HepG2 (cell line): Measurements from ENCODE around the gene GAS5. TPM values are rescaled to one million over a fixed set of nuclear protein-coding genes. Genes with fewer than 3 reads are reported as not detected.

ENCODE experiments used
- CENPX ChIP-seq: sonication (generic); formaldehyde crosslinking; IDR thresholded peaks from 2 replicates; pipeline ENCODE4 v1.9.0; 2021; ENCODE audit warnings: mild to moderate bottlenecking, missing genetic modification reagents, moderate library complexity
- DNMT3B ChIP-seq: conservative IDR thresholded peaks from 2 replicates; pipeline ENCODE4 v1.6.1; 2016; ENCODE audit warnings: missing biosample characterization, control low read depth
- ETV6 ChIP-seq: sonication (generic); formaldehyde crosslinking; conservative IDR thresholded peaks from 2 replicates; pipeline ENCODE4 v1.4.0; 2020; ENCODE audit warnings: missing genetic modification reagents
- GFI1 ChIP-seq: sonication (generic); formaldehyde crosslinking; IDR thresholded peaks from 2 replicates; pipeline ENCODE4 v1.5.0; 2020; ENCODE audit warnings: missing genetic modification reagents, mild to moderate bottlenecking, borderline replicate concordance
- HDAC6 ChIP-seq: fragments of 200-600 bp; sonication (generic); IDR thresholded peaks from 2 replicates; pipeline ENCODE4 v1.7.0; 2017; ENCODE audit warnings: mild to moderate bottlenecking, antibody characterized with exemption, low read length, low read depth
- IKZF1 ChIP-seq: fragments of 450-650 bp; IDR thresholded peaks from 2 replicates; pipeline ENCODE4 v1.7.1; 2016
- JUNB ChIP-seq: sonication (generic); formaldehyde crosslinking; IDR thresholded peaks from 2 replicates; pipeline ENCODE4 v1.8.0; 2022; ENCODE audit warnings: missing genetic modification reagents, mild to moderate bottlenecking, borderline replicate concordance
- KLF15 ChIP-seq: sonication (generic); formaldehyde crosslinking; IDR thresholded peaks from 2 replicates; pipeline ENCODE4 v1.8.1; 2023; ENCODE audit warnings: borderline replicate concordance, mild to moderate bottlenecking, inconsistent platforms, missing genetic modification reagents, mixed read lengths
- PPARG ChIP-seq: conservative IDR thresholded peaks from 2 replicates; pipeline ENCODE4 v1.6.1; 2016; ENCODE audit warnings: missing biosample characterization, missing genetic modification reagents
- TBL1XR1 ChIP-seq: fragments of 150-350 bp; IDR thresholded peaks from 2 replicates; pipeline ENCODE4 v1.6.1; 2014; ENCODE audit warnings: borderline replicate concordance, low read length; ENCODE audit not compliant: partially characterized antibody
- ZFYVE20 ChIP-seq: sonication (generic); formaldehyde crosslinking; IDR thresholded peaks from 2 replicates; pipeline ENCODE4 v1.8.0; 2023; ENCODE audit warnings: low read depth, mild to moderate bottlenecking, moderate library complexity, missing genetic modification reagents, borderline replicate concordance
- ZNF180 ChIP-seq: sonication (generic); formaldehyde crosslinking; IDR thresholded peaks from 2 replicates; pipeline ENCODE4 v1.4.0; 2020; ENCODE audit warnings: low read depth, missing genetic modification reagents, borderline replicate concordance
- ZNF552 ChIP-seq: sonication (generic); formaldehyde crosslinking; IDR thresholded peaks from 2 replicates; pipeline ENCODE4 v1.9.0; 2022; ENCODE audit warnings: missing genetic modification reagents, mild to moderate bottlenecking, borderline replicate concordance
- ZNF589 ChIP-seq: sonication (generic); formaldehyde crosslinking; conservative IDR thresholded peaks from 2 replicates; pipeline ENCODE4 v1.8.0; 2022; ENCODE audit warnings: mild to moderate bottlenecking, moderate library complexity, missing genetic modification reagents
- ZNF737 ChIP-seq: sonication (generic); formaldehyde crosslinking; IDR thresholded peaks from 2 replicates; pipeline ENCODE4 v1.5.0; 2020; ENCODE audit warnings: missing genetic modification reagents, mild to moderate bottlenecking, borderline replicate concordance
- ZSCAN9 ChIP-seq: IDR thresholded peaks from 2 replicates; pipeline ENCODE4 v1.6.1; 2016; ENCODE audit warnings: borderline replicate concordance
- polyA plus RNA-seq, 8 experiments: library from polyadenylated mRNA; depleted of rRNA in 3 of 8; stranded (reverse) in 7 of 8; unstranded in 1 of 8; fragments of >200 nt; fragmentation: Illumina TruSeq in 4 of 8; extraction: Trizol in 4 of 8; gene quantifications; 2 replicates each; pipeline versions ENCODE4 v1.2.1 to v1.2.3, GENCODE V29; 2011 to 2016; ENCODE audit warnings: low read depth in 4 of 8, missing spikeins in 1 of 8, mixed read lengths in 1 of 8; ENCODE audit not compliant: insufficient read depth in 1 of 8
- total RNA-seq, 5 experiments: library from RNA; depleted of rRNA; stranded (reverse); fragments of >200 nt; fragmentation: Illumina TruSeq; extraction: Trizol; gene quantifications; 2 replicates each; pipeline ENCODE4 v1.2.3, GENCODE V29; 2016; ENCODE audit warnings: low read depth in 1 of 5
- TF ChIP-seq, protein P1 (sequence below): IDR thresholded peaks from 2 replicates; pipeline ENCODE4 v1.6.1; 2018; ENCODE audit warnings: missing genetic modification reagents
- TF ChIP-seq, protein P2 (sequence below): sonication (generic); formaldehyde crosslinking; IDR thresholded peaks from 2 replicates; pipeline ENCODE4 v1.4.0; 2020; ENCODE audit warnings: missing genetic modification reagents
- TF ChIP-seq, protein P3 (sequence below): sonication (generic); formaldehyde crosslinking; IDR thresholded peaks from 2 replicates; pipeline ENCODE4 v1.8.1; 2023; ENCODE audit warnings: mild to moderate bottlenecking, moderate library complexity, missing genetic modification reagents
- TF ChIP-seq, protein P4 (sequence below): sonication (generic); formaldehyde crosslinking; IDR thresholded peaks from 2 replicates; pipeline ENCODE4 v1.8.1; 2023; ENCODE audit warnings: mild to moderate bottlenecking, missing genetic modification reagents
- TF ChIP-seq, protein P5 (sequence below): sonication (generic); formaldehyde crosslinking; IDR thresholded peaks from 2 replicates; pipeline ENCODE4 v1.5.1; 2020; ENCODE audit warnings: mild to moderate bottlenecking, missing genetic modification reagents, borderline replicate concordance
- TF ChIP-seq, protein P6 (sequence below): sonication (generic); formaldehyde crosslinking; IDR thresholded peaks from 2 replicates; pipeline ENCODE4 v1.8.0; 2022; ENCODE audit warnings: low read depth, missing genetic modification reagents

GAS5 gene
- total and polyA plus RNA-seq, 2 of the 13 experiments (the other 11 are each of a cell fraction or from before 2014, with no cell fraction given): 352 to 738 TPM

DNA sequence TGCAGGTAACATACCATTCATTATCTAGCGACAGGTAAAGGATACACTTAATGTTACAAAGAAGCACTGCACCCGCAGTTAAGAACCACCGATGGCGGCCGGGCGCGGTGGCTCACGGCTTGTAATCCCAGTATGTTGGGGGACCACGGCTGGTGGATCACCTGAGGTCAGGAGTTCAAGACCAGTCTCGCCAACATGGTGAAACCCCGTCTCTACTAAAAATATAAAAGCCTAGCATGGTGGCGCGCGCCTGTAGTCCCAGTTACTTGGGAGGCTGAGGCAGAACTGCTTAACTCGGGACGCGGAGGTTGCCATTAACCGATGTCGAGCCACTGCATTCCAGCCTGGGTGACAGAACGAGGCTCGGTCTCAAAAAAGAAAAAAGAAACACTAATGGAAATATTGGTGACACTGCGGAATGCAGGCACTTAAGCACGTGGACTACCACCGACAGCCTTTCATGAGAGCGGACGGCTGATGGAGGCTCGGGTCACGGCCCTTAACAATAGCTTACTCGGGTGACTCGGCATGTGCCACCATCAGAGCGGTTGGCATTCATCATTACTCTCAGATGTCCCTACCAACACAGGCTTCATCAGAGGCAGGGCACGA is 542 bp downstream of the GAS5 start (continued):
- TF ChIP-seq, protein P1, sequence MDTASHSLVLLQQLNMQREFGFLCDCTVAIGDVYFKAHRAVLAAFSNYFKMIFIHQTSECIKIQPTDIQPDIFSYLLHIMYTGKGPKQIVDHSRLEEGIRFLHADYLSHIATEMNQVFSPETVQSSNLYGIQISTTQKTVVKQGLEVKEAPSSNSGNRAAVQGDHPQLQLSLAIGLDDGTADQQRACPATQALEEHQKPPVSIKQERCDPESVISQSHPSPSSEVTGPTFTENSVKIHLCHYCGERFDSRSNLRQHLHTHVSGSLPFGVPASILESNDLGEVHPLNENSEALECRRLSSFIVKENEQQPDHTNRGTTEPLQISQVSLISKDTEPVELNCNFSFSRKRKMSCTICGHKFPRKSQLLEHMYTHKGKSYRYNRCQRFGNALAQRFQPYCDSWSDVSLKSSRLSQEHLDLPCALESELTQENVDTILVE (CRISPR knock-in tag): no peak
- TF ChIP-seq, protein P2, sequence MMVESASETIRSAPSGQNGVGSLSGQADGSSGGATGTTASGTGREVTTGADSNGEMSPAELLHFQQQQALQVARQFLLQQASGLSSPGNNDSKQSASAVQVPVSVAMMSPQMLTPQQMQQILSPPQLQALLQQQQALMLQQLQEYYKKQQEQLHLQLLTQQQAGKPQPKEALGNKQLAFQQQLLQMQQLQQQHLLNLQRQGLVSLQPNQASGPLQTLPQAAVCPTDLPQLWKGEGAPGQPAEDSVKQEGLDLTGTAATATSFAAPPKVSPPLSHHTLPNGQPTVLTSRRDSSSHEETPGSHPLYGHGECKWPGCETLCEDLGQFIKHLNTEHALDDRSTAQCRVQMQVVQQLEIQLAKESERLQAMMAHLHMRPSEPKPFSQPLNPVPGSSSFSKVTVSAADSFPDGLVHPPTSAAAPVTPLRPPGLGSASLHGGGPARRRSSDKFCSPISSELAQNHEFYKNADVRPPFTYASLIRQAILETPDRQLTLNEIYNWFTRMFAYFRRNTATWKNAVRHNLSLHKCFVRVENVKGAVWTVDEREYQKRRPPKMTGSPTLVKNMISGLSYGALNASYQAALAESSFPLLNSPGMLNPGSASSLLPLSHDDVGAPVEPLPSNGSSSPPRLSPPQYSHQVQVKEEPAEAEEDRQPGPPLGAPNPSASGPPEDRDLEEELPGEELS (CRISPR knock-in tag): no peak
- TF ChIP-seq, protein P3, sequence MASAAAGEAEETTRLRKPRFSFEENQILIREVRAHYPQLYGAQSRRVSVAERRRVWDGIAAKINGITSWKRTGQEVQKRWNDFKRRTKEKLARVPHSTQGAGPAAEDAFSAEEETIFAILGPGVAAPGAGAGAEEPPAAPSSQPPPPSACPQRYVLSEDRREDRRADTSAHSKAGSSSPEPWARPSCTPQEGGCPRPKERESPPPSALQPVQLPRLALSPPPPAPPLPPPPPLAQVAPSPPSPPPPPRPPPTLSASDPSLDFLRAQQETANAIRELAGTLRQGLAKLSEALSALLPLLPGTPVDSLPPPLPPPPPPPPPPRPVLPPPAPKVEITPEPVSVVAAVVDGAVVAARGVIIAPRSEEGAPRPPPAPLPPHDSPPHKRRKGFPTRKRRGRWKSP (CRISPR knock-in tag): no peak; the same call in 1 of the 2 replicates
- TF ChIP-seq HDAC6 (no peak), GFI1 (CRISPR knock-in tag) (no peak), DNMT3B (no peak), ZNF180 (CRISPR knock-in tag) (no peak), ZNF737 (peak; percentile 26; the same call in 1 of the 2 replicates), KLF15 (CRISPR knock-in tag) (no peak), ZSCAN9 (no peak), TBL1XR1 (no peak), ZNF552 (CRISPR knock-in tag) (no peak), IKZF1 (no peak), CENPX (CRISPR knock-in tag) (no peak), ZNF589 (CRISPR knock-in tag) (0 out of 2 replicates have a peak, but pooled peaks have one; percentile 9), PPARG (CRISPR knock-in tag) (no peak), ZFYVE20 (CRISPR knock-in tag) (no peak), JUNB (CRISPR knock-in tag) (no peak), ETV6 (CRISPR knock-in tag) (no peak)
- TF ChIP-seq, protein P4, sequence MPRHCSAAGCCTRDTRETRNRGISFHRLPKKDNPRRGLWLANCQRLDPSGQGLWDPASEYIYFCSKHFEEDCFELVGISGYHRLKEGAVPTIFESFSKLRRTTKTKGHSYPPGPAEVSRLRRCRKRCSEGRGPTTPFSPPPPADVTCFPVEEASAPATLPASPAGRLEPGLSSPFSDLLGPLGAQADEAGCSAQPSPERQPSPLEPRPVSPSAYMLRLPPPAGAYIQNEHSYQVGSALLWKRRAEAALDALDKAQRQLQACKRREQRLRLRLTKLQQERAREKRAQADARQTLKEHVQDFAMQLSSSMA (CRISPR knock-in tag): no peak
- TF ChIP-seq, protein P5, sequence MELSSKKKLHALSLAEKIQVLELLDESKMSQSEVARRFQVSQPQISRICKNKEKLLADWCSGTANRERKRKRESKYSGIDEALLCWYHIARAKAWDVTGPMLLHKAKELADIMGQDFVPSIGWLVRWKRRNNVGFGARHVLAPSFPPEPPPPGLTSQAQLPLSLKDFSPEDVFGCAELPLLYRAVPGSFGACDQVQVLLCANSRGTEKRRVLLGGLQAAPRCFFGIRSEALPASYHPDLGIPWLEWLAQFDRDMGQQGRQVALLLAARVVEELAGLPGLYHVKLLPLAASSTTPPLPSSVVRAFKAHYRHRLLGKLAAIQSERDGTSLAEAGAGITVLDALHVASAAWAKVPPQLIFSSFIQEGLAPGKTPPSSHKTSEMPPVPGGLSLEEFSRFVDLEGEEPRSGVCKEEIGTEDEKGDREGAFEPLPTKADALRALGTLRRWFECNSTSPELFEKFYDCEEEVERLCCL (CRISPR knock-in tag): 0 out of 2 replicates have a peak, but pooled peaks have one; percentile 57
- TF ChIP-seq, protein P6, sequence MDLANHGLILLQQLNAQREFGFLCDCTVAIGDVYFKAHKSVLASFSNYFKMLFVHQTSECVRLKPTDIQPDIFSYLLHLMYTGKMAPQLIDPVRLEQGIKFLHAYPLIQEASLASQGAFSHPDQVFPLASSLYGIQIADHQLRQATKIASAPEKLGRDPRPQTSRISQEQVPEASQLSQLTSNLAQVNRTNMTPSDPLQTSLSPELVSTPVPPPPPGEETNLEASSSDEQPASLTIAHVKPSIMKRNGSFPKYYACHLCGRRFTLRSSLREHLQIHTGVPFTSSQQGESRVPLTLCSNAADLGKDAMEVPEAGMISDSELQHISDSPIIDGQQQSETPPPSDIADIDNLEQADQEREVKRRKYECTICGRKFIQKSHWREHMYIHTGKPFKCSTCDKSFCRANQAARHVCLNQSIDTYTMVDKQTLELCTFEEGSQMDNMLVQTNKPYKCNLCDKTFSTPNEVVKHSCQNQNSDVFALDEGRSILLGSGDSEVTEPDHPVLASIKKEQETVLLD (CRISPR knock-in tag): no peak
